ENCODE results near the gene SLC4A11.
"Not testable (repeated sequence)": the region's sequence is repeated elsewhere in the genome, so short reads cannot be mapped to it uniquely, and the experiment has no call there.

The SLC4A11 gene

GRCh38 chr20:3203315-3204123 lies 35.5 kb downstream of the SLC4A11 start:
- DNase-seq (ENCODE audit: low read depth) = no peak

- DNase-seq (ENCODE audit: low read depth) = no peak
Observed at GRCh38 chr20:3202965-3203314, 36.0 kb downstream of the SLC4A11 start.

GRCh38 chr20:3199976-3200755 lies 38.8 kb downstream of the SLC4A11 start:
- no peak for DNase-seq (ENCODE audit: low read depth)

- no peak for DNase-seq (ENCODE audit: low read depth)
Observed at GRCh38 chr20:3199206-3199605, 39.8 kb downstream of the SLC4A11 start.

GRCh38 chr20:3195590-3196237 lies 43.3 kb downstream of the SLC4A11 start:
- DNase-seq (ENCODE audit: low read depth) = no peak

GRCh38 chr20:3194617-3195280 lies 44.2 kb downstream of the SLC4A11 start:
- DNase-seq (ENCODE audit: low read depth) = no peak

GRCh38 chr20:3193806-3194616 lies 45.0 kb downstream of the SLC4A11 start:
- DNase-seq (ENCODE audit: low read depth) = no peak

GRCh38 chr20:3192226-3193015 lies 46.6 kb downstream of the SLC4A11 start:
- DNase-seq (ENCODE audit: low read depth) = no peak

GRCh38 chr20:3190681-3191111 lies 48.3 kb downstream of the SLC4A11 start:
- DNase-seq (ENCODE audit: low read depth) = no peak

- DNase-seq (ENCODE audit: low read depth) = no peak
Observed at GRCh38 chr20:3189561-3190131, 49.3 kb downstream of the SLC4A11 start.

- DNase-seq (ENCODE audit: low read depth) = no peak
Observed at GRCh38 chr20:3188823-3189413, 50.1 kb downstream of the SLC4A11 start.

- not testable (repeated sequence) for DNase-seq (ENCODE audit: low read depth)
Observed at GRCh38 chr20:3187861-3188260, 51.1 kb downstream of the SLC4A11 start.

- DNase-seq (ENCODE audit: low read depth) = no peak
Observed at GRCh38 chr20:3183896-3184612, 54.9 kb downstream of the SLC4A11 start.

- not testable (repeated sequence) for DNase-seq (ENCODE audit: low read depth)
Observed at GRCh38 chr20:3182429-3182828, 56.6 kb downstream of the SLC4A11 start.

- no peak for DNase-seq (ENCODE audit: low read depth)
Observed at GRCh38 chr20:3181270-3181669, 57.7 kb downstream of the SLC4A11 start.

GRCh38 chr20:3180319-3180718 lies 58.7 kb downstream of the SLC4A11 start:
- no peak for DNase-seq (ENCODE audit: low read depth)

- no peak for DNase-seq (ENCODE audit: low read depth)
Observed at GRCh38 chr20:3177746-3178485, 61.1 kb downstream of the SLC4A11 start.

Data from activated T-cell treated with anti-CD3 and anti-CD28 coated beads for 24 hours (primary cell).